ENCODE results near the gene ATG101. TPM values are rescaled to one million over a fixed set of nuclear protein-coding genes. Genes with fewer than 3 reads are reported as not detected.

The ATG101 gene
- total RNA-seq, 2 experiments from 2014 or later = 30.5 to 30.8 TPM

- no peaks in the 10 kb centered on the region for H3K9me3 Mint-ChIP-seq
- H3K4me1 Mint-ChIP-seq = peaks cover 25% of the 10 kb centered on the region
- CTCF ChIA-PET = interaction anchor here (12.7 kb wide), 1 partner anchor 50 kb away, joined by 309 read pairs; no protein-coding TSS in a partner anchor
- no peak overlapping the region for H3K4me3 Mint-ChIP-seq
- POLR2A ChIA-PET = no interaction called here
- no peak for DNase-seq
- no peaks in the 10 kb centered on the region for H3K27me3 Mint-ChIP-seq
- peaks cover 47% of the 10 kb centered on the region for H3K36me3 Mint-ChIP-seq (ENCODE audit: low read depth)
- H3K27ac Mint-ChIP-seq = no peak overlapping the region
These were observed 7.0 kb downstream of the ATG101 start for GRCh38 chr12:52076811-52077210.

- ChIA-PET CTCF (interaction anchor here (12.7 kb wide), 1 partner anchor 51 kb away, joined by 309 read pairs; no protein-coding TSS in a partner anchor), POLR2A (no interaction called here)
- Mint-ChIP-seq H3K9me3 (no peaks in the 10 kb centered on the region), H3K36me3 (ENCODE audit: low read depth) (peaks cover 37% of the 10 kb centered on the region), H3K27me3 (no peaks in the 10 kb centered on the region), H3K4me1 (peaks cover 16% of the 10 kb centered on the region), H3K4me3 (no peak overlapping the region), H3K27ac (no peak overlapping the region)
- no peak for DNase-seq
These were observed 8.5 kb downstream of the ATG101 start for GRCh38 chr12:52078276-52078675.

DNA sequence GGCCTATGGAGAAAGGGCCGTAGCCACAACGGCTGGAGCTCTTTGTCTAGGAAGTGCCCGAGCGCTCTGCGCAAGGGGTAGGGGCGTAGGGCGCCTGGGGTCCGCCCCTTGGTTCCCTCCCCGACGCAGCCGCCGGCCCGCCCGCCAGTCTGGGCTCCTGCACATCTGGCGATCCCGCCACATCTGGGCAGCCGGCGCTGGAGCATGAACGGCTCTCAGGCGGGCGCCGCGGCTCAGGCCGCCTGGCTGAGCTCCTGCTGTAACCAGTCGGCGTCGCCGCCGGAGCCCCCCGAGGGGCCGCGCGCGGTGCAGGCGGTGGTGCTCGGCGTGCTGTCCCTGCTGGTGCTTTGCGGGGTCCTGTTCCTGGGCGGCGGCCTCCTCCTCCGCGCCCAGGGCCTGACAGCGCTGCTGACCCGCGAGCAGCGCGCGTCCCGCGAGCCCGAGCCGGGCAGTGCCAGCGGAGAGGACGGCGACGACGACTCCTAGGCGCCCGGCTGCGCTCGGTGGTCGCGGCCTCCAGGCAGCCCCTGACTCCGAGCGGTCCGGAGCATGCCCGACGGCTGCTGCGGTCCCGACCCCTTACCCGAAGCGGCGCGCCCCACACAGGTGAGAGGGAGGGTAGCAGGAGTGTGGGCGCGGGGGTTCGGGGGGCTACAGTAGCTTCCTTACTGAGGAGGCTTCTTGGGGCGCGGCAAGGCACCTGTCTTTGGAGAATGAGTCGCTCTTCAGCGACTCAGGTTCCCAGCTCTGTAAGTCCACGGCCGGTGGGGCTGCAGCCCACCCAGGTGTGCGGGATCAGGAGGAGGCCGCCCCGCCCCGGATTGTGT, 10.0 kb downstream of the ATG101 start, which contains the start of gene SMIM41:
Gene SMIM41, plus strand, starts transcription at position 129 of the 827 bp plus-strand sequence. Its CDS starts 76 bp downstream, at position 205.
- no peak for DNase-seq
- ChIA-PET POLR2A (interaction anchor here (0.6 kb wide), 1 partner anchor 10 kb away, joined by 3 read pairs; the partner anchor contains the start of gene ATG101), CTCF (interaction anchor here (1.3 to 12.7 kb wide), 2 partner anchors 11 to 53 kb away, joined by 3 to 309 read pairs; no protein-coding TSS in a partner anchor)
- Mint-ChIP-seq H3K4me3 (no peak within 1 kb of the TSS), H3K36me3 (ENCODE audit: low read depth) (peaks cover 25% of the 10 kb centered on the region), H3K27ac (no peak within 1 kb of the TSS), H3K4me1 (peaks cover 10% of the 10 kb centered on the region), H3K27me3 (no peaks in the 10 kb centered on the region), H3K9me3 (no peaks in the 10 kb centered on the region)

DNA sequence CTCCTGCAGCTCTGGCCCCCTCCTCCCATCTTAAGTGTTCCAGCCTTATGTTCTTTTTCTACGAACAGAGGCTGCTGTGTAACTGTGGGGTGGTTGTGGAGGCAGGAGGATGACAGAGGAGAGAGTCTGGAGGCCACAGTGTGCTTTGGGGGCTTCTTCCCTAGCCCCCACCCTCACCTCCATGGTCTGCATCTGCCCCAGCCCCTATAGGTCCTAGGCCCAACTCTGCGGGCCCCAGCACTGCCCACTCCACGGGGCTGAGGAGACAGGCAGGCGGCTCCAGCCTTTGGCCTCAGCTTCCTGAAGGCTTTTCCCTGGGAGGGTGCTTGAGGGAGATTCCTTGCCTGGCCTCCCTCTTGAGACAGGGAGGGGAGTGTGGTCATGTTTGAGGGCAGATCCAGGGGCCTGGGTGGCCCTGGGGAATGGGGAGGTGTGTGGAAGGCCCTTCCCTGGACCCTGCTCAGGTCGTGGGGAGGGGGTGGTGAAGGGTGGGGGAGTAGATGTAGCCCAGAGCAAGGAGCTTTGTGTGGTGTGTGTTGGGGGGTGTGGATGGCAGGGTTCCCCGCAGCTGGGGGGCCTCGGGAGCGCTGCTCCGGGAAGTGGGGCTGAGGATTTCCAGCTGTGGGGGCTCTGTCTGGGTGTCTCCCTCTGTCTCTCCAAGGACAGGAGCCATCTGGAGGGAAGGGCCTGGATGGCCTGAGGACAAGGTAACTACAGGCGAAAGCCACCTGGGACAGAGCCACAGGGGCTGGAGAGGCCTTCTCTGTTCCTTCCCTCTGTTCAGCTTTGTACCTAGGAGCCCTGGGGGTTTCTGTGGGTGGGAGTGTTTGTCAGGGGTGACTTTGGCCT, 10.8 kb downstream of the ATG101 start:
- no peaks in the 10 kb centered on the region for H3K9me3 Mint-ChIP-seq
- no peaks in the 10 kb centered on the region for H3K27me3 Mint-ChIP-seq
- peaks cover 21% of the 10 kb centered on the region for H3K36me3 Mint-ChIP-seq (ENCODE audit: low read depth)
- H3K4me1 Mint-ChIP-seq = peaks cover 10% of the 10 kb centered on the region
- CTCF ChIA-PET = interaction anchor here (1.0 to 12.7 kb wide), 4 partner anchors 11 to 54 kb away, joined by 3 to 309 read pairs (median 4); partner anchors contain the start of gene ATG101
- no peak overlapping the region for H3K27ac Mint-ChIP-seq
- DNase-seq = no peak
- H3K4me3 Mint-ChIP-seq = no peak overlapping the region
- POLR2A ChIA-PET = interaction anchor here (1.1 to 3.4 kb wide), 4 partner anchors 11 to 55 kb away, joined by 3 to 27 read pairs (median 8); partner anchors contain the start of gene ATG101

- Mint-ChIP-seq H3K4me3 (no peak overlapping the region), H3K36me3 (ENCODE audit: low read depth) (peaks cover 16% of the 10 kb centered on the region), H3K27me3 (no peaks in the 10 kb centered on the region), H3K9me3 (no peaks in the 10 kb centered on the region), H3K27ac (no peak overlapping the region), H3K4me1 (peaks cover 10% of the 10 kb centered on the region)
- ChIA-PET CTCF (interaction anchor here (0.6 to 12.7 kb wide), 4 partner anchors 11 to 54 kb away, joined by 3 to 309 read pairs (median 4); partner anchors contain the start of gene ATG101), POLR2A (interaction anchor here (1.1 to 3.4 kb wide), 5 partner anchors 9 to 55 kb away, joined by 3 to 27 read pairs (median 4); partner anchors contain the start of gene ATG101)
- DNase-seq = no peak
These were observed 11.5 kb downstream of the ATG101 start for GRCh38 chr12:52081263-52081733.

GRCh38 chr12:52082026-52082668, 12.4 kb downstream of the ATG101 start:
- ChIA-PET CTCF (interaction anchor here (1.0 to 12.7 kb wide), 8 partner anchors 9 to 89 kb away, joined by 3 to 309 read pairs (median 4); partner anchors contain the start of gene ATG101), POLR2A (interaction anchor here (0.8 to 3.4 kb wide), 6 partner anchors 9 to 56 kb away, joined by 3 to 27 read pairs (median 4); partner anchors contain the start of gene ATG101)
- H3K27me3 Mint-ChIP-seq = peaks cover 4% of the 10 kb centered on the region
- H3K9me3 Mint-ChIP-seq = no peaks in the 10 kb centered on the region
- H3K27ac Mint-ChIP-seq = no peak overlapping the region
- DNase-seq = no peak
- H3K4me3 Mint-ChIP-seq = no peak overlapping the region
- peaks cover 9% of the 10 kb centered on the region for H3K36me3 Mint-ChIP-seq (ENCODE audit: low read depth)
- peaks cover 10% of the 10 kb centered on the region for H3K4me1 Mint-ChIP-seq

- Mint-ChIP-seq H3K9me3 (no peaks in the 10 kb centered on the region), H3K4me3 (no peak overlapping the region), H3K36me3 (ENCODE audit: low read depth) (peaks cover 6% of the 10 kb centered on the region), H3K27me3 (peaks cover 8% of the 10 kb centered on the region), H3K27ac (no peak overlapping the region), H3K4me1 (peaks cover 10% of the 10 kb centered on the region)
- ChIA-PET POLR2A (interaction anchor here (1.4 to 3.4 kb wide), 3 partner anchors 11 to 57 kb away, joined by 3 to 27 read pairs (median 11); partner anchors contain the start of gene ATG101), CTCF (interaction anchor here (1.0 to 12.7 kb wide), 8 partner anchors 9 to 89 kb away, joined by 3 to 309 read pairs (median 4); partner anchors contain the start of gene ATG101)
- no peak for DNase-seq
These were observed 12.8 kb downstream of the ATG101 start for GRCh38 chr12:52082669-52082987.

- ChIA-PET POLR2A (interaction anchor here (0.7 to 3.4 kb wide), 3 partner anchors 13 to 1098 kb away, joined by 3 to 27 read pairs (median 11); partner anchors contain the start of gene ATG101), CTCF (interaction anchor here (1.0 to 12.7 kb wide), 8 partner anchors 8 to 90 kb away, joined by 3 to 309 read pairs (median 4); partner anchors contain the start of gene ATG101)
- H3K4me3 Mint-ChIP-seq = no peak overlapping the region
- H3K36me3 Mint-ChIP-seq (ENCODE audit: low read depth) = peaks cover under 1% of the 10 kb centered on the region
- no peaks in the 10 kb centered on the region for H3K9me3 Mint-ChIP-seq
- peaks cover 10% of the 10 kb centered on the region for H3K4me1 Mint-ChIP-seq
- H3K27me3 Mint-ChIP-seq = peaks cover 13% of the 10 kb centered on the region
- peak; percentile 69 for DNase-seq
- H3K27ac Mint-ChIP-seq = no peak overlapping the region
These were observed 13.3 kb downstream of the ATG101 start for GRCh38 chr12:52082988-52083637.

DNA sequence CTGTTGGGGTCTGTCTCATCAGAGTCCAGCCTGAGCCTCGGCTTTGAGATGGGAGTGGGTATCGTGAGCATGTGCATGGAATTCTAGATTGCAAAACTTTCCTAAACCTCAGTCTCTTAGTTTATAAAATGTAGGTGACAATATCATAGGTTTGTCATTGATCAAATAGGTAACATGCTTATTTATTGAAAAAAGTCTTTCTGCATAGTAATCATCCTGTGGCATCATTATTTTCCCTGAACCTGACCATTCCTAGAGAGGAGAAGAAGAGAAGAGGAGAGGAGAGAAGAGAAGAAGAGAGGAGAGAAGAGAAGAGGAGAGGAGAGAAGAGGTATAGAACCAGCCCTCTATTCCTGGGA, 13.8 kb downstream of the ATG101 start:
- Mint-ChIP-seq H3K4me1 (peaks cover 10% of the 10 kb centered on the region), H3K27me3 (peaks cover 17% of the 10 kb centered on the region), H3K27ac (no peak overlapping the region), H3K36me3 (ENCODE audit: low read depth) (no peaks in the 10 kb centered on the region), H3K4me3 (no peak overlapping the region), H3K9me3 (no peaks in the 10 kb centered on the region)
- DNase-seq = no peak
- POLR2A ChIA-PET = interaction anchor here (0.7 to 3.4 kb wide), 4 partner anchors 13 to 1098 kb away, joined by 3 to 27 read pairs (median 8); partner anchors contain the start of gene ATG101
- CTCF ChIA-PET = interaction anchor here (1.0 to 12.7 kb wide), 6 partner anchors 8 to 91 kb away, joined by 3 to 309 read pairs (median 6); partner anchors contain the start of gene ATG101

GRCh38 chr12:52084491-52085231, 14.9 kb downstream of the ATG101 start:
- no peak for DNase-seq
- Mint-ChIP-seq H3K27ac (no peak overlapping the region), H3K27me3 (peaks cover 23% of the 10 kb centered on the region), H3K4me1 (peaks cover 10% of the 10 kb centered on the region), H3K9me3 (no peaks in the 10 kb centered on the region), H3K36me3 (ENCODE audit: low read depth) (no peaks in the 10 kb centered on the region), H3K4me3 (no peak overlapping the region)
- ChIA-PET CTCF (interaction anchor here (0.7 to 12.7 kb wide), 7 partner anchors 13 to 102 kb away, joined by 3 to 309 read pairs (median 4); partner anchors contain the start of gene ATG101), POLR2A (interaction anchor here (1.7 to 1.9 kb wide), 2 partner anchors 14 to 59 kb away, joined by 4 to 12 read pairs; partner anchors contain the start of gene ATG101)
